NB4 (cell line): Measurements from ENCODE around the gene CD300LB.
"Not testable (repeated sequence)": the region's sequence is repeated elsewhere in the genome, so short reads cannot be mapped to it uniquely, and the experiment has no call there.

ENCODE experiments used
- DNase-seq: peaks from one replicate; pipeline ENCODE4 v3.0.0; 2010; ENCODE audit warnings: low read depth
- H3K4me3 ChIP-seq: one replicate; pipeline ENCODE4 v1.5.1; 2011; ENCODE audit warnings: mild to moderate bottlenecking, low read depth, low read length, moderate library complexity
- MYC ChIP-seq: IDR thresholded peaks from 2 replicates; pipeline ENCODE4 v1.6.1; 2011; ENCODE audit warnings: low read depth, low read length
- POLR2A ChIP-seq: IDR thresholded peaks from 2 replicates; pipeline ENCODE4 v1.6.1; 2011; ENCODE audit warnings: mild to moderate bottlenecking; ENCODE audit not compliant: insufficient read length; ENCODE audit errors: extremely low read depth
- TF ChIP-seq, protein P1 (sequence below): IDR thresholded peaks from one replicate; pipeline ENCODE4 v1.5.1; 2012; ENCODE audit warnings: low read depth, low read length
- TF ChIP-seq, protein P2 (sequence below): IDR thresholded peaks from 2 replicates; pipeline ENCODE4 v1.6.1; 2011; ENCODE audit warnings: low read depth, low read length

CD300LB gene

DNA sequence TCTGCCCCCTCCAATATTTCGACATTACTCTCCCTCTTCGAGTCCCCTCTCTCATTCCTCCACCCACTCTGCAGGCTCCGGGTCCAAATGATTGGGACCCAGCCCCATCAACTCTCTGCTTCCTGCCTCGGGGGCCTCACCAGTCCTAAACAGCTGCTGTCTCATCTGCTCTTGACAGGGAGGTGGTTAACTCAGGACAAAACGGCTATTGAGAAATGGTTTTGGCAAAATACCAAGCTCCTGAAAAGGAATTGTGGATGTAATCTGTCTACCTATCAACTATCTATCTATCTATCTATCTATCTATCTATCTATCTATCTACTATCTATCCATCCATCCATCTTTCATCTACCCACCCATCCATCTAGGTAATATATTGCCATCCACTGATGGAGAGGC, 33.9 kb upstream of the CD300LB start:
- no peak overlapping the region for H3K4me3 ChIP-seq
- no peak for TF ChIP-seq POLR2A
- no peak for TF ChIP-seq MYC
- TF ChIP-seq, protein P1, sequence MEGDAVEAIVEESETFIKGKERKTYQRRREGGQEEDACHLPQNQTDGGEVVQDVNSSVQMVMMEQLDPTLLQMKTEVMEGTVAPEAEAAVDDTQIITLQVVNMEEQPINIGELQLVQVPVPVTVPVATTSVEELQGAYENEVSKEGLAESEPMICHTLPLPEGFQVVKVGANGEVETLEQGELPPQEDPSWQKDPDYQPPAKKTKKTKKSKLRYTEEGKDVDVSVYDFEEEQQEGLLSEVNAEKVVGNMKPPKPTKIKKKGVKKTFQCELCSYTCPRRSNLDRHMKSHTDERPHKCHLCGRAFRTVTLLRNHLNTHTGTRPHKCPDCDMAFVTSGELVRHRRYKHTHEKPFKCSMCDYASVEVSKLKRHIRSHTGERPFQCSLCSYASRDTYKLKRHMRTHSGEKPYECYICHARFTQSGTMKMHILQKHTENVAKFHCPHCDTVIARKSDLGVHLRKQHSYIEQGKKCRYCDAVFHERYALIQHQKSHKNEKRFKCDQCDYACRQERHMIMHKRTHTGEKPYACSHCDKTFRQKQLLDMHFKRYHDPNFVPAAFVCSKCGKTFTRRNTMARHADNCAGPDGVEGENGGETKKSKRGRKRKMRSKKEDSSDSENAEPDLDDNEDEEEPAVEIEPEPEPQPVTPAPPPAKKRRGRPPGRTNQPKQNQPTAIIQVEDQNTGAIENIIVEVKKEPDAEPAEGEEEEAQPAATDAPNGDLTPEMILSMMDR: no peak
- TF ChIP-seq, protein P2, sequence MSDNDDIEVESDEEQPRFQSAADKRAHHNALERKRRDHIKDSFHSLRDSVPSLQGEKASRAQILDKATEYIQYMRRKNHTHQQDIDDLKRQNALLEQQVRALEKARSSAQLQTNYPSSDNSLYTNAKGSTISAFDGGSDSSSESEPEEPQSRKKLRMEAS: no peak
- DNase-seq: no peak

DNA sequence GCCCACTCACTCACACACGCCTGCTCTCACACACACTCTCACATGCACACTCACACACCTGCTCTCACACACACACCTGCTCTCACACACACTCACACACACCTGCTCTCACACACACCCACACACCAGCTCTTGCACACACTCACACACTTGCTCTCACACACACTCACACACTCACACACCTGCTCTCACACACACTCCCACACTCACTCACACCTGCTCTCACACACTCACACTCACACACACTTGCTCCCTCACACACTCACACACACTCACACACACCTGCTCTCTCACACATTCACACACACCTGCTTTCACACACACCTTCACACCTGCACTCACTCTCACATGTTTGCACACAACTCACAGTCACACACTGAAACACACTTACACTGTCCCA, 32.1 kb upstream of the CD300LB start:
- TF ChIP-seq, protein P2: no peak
- TF ChIP-seq POLR2A (no peak), MYC (no peak)
- TF ChIP-seq, protein P1: no peak
- no peak for DNase-seq
- H3K4me3 ChIP-seq: no peak overlapping the region

DNA sequence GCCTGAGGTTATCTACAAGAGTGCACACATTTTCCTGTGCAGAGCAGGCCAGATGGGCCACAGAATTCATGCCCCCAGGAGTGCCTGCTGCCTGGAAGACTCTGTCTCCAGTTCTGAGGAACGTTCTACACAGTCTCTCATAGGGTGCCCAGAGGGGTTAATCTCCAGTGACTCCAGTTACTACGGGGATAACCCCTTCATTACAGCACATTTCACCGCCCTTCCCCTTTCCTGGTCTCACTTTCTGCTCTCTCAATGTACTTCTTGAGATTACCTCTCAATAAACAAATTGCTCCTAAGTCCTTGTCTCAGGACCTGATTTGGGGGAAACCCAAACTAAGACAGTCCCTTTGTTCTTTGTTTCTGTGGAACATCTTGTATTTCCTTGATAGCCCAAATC, 30.3 kb upstream of the CD300LB start:
- H3K4me3 ChIP-seq: no peak overlapping the region
- TF ChIP-seq, protein P2: no peak
- TF ChIP-seq, protein P1: no peak
- TF ChIP-seq MYC: no peak
- TF ChIP-seq POLR2A: no peak
- DNase-seq: no peak

DNA sequence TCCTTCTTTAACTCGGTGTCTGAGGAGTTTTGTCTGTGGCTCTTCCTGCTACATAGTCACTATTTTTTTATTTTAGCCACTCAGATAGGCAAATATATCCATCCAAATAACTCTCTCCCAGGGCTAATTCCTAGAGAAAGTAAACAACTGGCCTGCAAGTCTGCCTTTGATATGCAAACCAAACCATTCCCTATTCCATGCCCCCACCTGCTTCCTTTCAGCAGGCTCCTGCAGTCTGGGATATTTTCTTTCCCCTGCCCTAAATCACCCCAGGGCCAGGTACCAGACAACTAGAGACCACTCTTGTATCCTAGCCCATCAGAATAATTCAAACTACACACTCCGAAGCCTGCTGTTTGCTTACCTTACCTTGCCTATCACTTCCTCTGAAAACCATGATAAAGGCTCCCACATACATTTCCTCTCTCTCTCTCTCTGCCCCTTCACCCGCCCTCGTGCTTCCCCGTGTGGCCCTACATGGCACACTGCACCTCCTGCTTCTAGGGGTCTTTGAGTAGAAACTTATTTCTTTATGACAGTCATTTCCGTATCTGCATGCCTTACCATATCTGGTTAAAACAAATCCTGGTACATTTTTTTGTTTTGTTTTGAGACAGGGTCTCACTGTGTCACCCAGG, 27.7 kb upstream of the CD300LB start:
- DNase-seq: no peak
- no peak overlapping the region for H3K4me3 ChIP-seq

DNA sequence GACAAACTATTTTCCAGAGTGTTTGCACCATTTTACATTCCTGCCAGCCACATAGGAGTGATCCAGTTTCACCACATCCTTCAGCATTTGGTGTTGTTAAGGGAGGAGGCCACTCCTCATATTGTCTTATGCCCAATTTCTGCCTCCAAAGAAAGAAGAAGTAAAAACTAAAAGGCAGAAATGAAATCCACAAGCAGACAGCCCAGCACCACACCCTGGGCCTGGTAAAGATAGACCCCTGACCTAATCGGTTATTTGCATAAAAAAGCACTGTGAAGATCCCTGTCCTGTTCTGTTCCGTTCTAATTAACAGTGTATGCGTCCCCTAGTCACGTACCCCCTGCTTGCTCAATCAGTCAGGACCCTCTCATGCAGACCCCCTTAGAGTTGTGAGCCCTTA, 27.1 kb upstream of the CD300LB start:
- not testable (repeated sequence) for DNase-seq, H3K4me3 ChIP-seq

More for the DNA sequence above, 27.7 kb upstream of the CD300LB start:
- TF ChIP-seq, protein P2: no peak

DNA sequence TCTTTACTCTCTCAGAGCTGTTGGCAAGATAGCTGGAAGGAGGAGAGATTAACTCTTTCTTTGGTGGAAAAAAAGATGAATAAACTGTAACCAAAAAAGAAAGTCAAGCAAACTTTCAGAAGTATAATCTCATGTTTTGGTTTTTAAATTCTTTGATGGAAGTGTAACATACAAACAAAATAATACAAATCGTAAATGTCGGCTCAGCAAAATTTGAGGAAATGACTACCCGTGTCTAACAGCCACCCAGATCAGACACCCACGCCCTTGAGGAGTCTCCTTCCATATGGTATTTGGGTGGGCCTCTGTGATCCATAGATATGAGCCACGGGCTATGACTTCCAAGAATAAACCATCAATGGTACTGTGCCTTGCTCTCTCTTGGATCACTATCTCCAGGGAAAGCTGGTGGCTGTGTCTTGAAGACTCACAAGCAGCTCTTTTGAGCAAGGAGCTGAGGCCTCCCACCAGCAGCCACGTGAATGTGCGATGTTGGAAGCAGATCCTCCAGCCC, 24.2 kb upstream of the CD300LB start:
- no peak overlapping the region for H3K4me3 ChIP-seq
- DNase-seq: no peak
- TF ChIP-seq, protein P1: no peak
- TF ChIP-seq MYC (no peak), POLR2A (no peak)
- TF ChIP-seq, protein P2: no peak

DNA sequence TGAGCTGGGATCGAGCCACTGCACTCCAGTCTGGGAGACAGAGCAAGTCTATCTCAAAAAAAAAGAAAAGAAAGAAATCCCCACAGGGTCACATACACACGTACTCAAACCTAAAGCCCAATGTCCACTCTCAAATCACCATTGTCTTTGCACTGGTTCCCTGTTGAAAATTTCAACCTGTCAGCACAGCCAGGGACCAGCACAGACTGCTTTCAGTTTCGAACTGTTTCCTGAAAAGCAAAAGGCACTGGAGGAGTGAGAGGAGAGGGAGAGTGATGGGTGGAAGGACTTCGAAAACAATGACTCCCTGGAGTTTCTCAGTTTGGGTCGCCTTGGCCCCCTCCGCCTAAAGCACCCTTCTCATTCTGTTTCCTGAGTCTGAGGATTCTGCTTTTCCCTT, 23.6 kb upstream of the CD300LB start:
- no peak for DNase-seq
- no peak overlapping the region for H3K4me3 ChIP-seq
- TF ChIP-seq MYC (no peak), POLR2A (no peak)
- TF ChIP-seq, protein P2: no peak
- TF ChIP-seq, protein P1: no peak
